ENCODE measurements around the gene MAMDC4.
"Not testable (repeated sequence)": the region's sequence is repeated elsewhere in the genome, so short reads cannot be mapped to it uniquely, and the experiment has no call there.

Gene MAMDC4

DNA sequence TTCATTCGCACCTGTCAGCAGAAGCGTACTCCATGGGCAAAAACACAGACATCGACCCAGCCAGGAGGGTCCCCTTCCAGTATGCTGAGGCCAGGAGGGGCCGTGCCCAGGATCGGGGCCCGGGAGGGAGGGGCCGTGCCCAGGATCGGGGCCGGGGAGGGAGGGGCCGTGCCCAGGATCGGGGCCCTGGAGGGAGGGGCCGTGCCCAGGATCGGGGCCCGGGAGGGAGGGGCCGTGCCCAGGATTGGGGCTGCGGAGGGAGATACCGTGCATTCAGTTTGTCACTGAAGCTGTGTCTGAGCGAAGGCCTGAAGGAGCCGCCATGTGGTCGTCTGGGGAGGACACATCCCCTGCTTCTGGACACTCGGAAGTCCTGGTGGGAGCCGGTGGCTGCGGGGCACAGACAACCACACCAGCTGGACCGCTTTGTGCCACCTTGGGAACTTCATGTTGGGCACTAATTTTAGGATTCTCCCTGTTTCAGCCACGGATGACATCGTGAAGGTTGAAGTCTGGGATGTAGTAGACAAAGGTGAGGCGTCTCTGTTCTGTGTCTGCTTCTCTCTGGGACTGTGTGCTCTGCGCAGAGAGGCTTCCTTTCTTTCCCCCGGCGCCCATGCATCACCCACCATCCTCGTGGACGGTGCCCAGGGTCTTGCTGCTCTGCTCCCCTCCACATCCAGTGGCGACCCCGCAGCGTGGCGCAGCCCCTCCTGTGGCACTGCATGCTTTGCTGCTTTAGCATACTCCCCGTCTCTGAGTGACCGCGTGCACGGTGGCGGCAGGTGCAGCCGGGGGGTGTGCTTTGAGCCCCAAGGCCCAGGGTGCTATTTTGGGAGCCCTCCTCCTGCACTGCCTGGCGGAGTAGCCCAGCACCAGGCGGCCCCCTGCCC lies 26.6 kb upstream of the MAMDC4 start:
- no peak for DNase-seq

DNA sequence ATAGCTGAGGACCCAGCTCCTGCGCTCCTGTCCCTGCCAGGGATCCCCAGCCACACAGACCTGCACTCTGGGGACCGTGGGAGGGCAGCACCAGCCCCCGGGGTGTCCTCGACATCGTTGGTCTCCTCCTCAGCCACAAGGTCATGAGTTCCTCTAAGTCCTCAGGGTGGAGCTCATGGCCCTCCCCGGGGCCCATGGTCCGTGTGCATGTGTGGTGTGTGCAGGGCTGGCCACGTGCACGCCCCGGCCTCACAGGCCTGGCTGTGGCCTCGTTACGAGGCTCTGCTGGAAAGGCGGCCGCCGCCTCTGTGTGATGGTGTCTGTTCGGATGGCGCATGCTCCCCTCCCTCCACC lies 26.0 kb upstream of the MAMDC4 start:
- no peak for DNase-seq

DNA sequence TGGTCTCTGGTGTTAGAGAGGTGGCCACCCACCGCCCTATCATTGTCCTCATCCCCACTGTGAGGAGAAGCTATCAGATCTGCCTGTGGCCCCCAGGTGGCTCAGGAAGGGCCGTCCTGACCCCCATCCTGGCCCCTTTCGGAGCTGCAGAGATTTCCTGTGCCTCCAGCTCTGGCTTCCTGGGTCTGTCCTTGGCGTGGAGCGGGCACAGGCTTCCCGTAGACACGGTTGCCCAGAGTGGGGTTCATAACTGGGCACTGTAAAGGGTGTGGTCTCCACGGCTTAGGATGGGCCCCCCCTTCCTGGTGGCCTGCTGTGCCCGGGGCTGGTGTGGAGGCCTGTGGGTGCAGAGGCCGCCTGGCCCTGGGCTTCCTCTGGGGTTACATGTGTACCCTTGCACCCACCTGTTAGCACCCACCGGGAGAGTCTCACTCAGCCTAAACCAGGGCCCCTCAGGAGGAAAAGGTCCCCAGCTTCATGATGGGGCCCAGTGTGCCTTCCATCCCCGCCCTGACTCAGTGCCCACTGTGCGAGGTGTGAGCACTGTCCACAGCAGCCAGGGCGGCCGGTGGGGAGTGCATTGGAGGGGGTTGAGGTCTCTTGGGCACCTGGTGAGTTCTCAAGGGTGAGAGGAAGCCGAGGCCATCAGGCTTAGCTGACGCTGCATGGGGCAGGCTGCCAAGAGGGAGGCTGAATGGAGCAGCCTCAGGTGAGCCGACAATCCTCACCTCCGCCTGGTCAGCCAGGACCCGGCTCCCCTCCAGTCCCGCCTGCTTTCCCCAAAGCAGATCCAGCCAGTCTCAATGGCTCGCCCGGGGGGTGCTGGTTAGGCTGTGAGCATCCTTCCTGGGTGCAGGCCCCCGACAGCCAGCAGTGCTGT lies 25.2 kb upstream of the MAMDC4 start:
- no peak for DNase-seq

DNA sequence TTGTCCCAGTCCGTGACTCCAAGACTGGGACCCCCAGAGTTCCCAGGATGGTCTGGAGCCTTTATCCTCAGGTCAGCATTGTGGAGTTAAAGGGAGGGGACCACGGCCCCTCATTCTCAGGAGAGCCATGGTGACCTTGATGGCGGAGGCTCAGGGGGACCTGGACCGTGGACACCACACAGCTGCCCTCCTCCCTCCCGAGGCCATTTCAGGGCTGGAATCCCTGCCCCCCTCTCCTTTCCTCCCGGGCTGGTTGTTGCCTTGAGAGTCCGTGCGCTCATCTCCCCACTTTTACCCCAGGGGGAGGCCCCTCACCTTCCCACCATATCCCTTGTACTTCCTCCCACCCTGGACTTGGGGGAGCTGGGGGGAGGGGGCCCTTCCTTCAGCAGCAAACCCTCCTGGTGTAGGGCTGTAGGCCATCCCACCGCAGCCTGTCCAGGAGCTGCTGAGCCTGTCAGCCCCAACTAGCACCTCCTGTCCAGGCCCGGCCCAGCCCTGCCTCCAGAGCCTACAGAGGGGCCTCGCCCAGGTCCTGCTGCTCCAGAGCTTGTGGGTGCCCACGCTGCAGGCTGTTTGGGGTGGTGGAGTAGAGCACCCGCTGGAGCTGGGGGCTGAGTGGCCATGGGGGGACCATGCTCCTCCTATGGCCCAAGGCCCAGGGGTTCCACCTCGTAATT lies 24.2 kb upstream of the MAMDC4 start:
- DNase-seq, result no peak

DNA sequence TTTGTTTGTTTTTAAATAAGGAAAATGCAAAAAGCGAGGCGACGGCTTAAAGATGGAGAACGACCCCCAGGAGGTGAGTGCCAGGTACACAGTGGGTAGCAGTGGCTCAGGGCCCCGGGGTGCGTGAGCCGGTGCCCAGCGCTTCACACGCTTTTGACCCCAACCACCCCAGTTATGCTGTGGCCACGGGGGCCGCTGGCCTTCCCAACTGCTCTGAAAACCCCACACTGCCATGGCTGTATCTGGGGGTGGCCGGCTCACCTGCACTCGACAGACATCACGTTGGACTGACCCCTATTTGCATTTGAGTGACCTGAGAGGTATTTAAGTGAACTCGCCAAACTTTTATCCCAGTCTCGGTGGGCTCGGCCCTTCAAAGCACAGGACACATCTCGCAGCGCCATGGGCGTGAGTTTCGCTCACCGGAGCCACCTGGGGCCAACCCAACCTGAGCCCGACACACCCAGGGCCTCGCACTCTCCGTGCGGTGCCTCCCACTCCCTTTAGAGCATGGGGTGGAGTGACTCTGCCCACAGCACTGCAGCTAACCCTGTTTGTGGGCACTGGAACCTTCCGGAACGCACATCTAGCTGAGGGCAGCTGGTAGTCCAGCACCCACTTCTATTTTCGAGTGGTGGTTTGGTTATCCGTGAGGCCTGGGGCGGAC lies 23.5 kb upstream of the MAMDC4 start:
- no peak for DNase-seq

DNA sequence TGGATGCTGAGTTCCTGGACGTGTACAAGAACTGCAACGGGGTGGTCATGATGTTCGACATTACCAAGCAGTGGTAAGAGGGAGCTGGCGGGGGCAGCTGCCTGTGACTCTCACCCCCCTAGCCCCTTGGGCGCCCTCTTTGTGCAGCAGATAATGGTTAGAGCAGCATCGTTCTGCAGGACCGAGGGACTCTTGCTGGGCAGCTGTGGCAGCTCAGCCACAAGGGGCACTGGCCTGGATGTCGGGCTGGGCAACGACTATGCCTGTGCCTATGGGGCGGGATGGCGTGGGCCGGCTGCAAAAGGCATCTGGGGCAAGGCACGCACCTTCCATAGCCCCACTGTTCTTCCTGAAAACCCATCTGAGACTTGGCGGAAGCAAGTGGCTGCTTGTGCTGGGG lies 22.7 kb upstream of the MAMDC4 start:
- DNase-seq, result no peak

DNA sequence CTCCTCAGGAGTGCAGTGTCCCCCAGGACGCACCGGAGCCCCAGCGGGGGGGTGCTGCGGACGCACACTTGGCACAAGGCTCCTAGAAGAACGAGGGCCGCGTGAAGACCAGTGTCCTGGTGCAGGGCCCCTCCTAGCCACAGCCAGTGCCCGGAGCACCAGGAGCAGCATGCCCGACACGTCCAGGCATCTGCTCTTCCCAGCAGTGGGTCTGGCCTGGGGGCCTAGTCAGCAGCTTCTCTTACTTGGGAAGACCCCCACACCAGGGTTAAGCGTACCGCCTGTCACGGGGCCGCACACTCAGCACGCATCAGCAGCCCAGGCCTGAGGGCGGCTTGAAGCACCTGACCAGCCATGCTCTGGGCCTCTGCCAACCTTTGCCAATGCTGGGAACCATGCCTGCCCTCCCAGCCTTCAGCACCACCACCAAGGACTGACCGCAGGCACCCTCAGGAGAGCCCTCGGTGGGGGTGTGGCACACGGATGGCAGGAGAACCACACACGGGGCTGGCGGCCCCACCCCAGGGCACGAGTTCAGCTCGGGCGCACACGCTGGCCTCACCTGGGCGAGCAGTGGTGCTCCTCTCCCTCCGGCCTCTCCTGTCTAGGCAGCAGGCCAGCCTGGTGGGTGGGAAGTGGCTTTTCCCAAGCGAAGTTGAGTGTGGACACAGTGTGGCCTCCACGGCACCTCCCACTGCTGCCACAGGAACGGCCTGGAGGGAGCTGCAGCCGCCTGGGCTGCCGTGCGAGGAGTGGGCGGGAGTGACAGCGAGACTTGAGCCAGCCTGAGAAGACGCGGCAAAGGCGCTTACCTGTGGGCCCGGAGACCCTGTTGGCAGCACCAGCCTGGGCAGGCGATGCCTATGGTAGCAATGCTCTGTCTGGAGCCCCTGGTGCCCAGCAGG lies 21.9 kb upstream of the MAMDC4 start:
- DNase-seq, result no peak

DNA sequence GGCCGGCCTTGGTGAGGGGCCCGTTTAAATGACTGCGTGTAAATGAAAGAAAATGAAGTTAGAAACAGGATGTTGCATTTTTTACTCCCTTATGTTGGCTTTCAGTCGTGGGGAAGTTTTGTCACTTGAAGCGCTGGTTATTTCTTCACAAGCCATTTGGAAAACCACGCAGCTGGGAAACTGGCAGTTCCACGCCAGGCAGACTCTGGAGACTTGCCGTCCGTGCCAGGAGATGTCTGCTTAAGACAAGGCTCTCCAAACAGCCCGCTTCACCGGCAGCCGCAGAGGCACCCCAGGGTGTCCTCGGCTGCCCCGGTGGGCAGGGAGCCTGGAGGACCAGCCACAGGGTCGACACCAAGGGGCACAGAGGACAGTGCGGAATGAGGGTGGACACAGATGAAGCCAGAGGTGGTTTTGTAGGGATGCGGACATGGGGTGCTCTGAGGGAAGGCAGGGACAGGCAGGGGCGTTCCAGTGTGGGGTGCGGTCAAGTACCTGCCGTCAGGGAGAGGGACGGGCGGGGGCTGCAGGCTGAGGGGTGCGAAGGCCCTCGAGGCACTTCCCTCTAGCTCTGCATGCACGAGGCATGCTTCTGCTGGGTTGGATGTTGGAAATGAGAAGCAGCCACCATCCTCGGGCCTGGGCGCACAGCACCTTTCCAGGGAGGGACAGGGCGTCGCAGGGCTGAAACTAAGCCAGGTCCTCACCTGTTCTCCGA lies 21.0 kb upstream of the MAMDC4 start:
- no peak for DNase-seq

DNA sequence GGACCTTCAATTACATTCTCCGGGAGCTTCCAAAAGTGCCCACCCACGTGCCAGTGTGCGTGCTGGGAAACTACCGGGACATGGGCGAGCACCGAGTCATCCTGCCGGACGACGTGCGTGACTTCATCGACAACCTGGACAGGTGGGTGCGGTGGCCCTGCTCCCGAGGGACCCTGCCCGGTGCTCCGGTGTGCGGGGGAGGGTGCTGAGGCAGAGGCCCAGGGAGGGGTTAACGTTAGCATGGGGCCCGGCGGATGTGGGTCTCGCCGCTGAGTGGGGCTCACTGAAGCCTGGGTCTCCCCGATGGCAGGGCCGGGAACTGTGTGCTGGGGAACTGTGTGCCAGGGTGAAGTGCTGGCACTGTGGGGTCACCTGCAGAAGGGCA lies 20.4 kb upstream of the MAMDC4 start:
- no peak for DNase-seq

DNA sequence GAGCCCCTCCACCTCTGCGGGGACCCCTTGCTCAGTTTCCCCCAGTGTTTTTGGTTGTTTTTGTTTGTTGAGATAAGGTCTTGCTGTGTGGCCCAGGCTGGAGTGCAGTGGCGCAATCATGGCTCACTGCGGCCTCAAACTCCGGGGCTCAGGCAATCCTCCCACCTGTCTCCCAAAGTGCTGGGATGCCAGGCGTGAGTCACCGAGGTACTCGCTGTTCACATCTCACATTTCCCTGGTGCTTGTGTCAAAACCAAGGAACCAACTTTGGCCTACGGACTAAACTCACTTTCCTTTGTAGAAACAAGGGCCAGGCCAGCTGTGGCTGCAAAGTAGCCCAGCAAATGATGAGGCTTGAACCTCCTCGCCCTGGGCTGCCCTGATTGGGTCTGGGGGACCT lies 19.6 kb upstream of the MAMDC4 start:
- no peak for DNase-seq

DNA sequence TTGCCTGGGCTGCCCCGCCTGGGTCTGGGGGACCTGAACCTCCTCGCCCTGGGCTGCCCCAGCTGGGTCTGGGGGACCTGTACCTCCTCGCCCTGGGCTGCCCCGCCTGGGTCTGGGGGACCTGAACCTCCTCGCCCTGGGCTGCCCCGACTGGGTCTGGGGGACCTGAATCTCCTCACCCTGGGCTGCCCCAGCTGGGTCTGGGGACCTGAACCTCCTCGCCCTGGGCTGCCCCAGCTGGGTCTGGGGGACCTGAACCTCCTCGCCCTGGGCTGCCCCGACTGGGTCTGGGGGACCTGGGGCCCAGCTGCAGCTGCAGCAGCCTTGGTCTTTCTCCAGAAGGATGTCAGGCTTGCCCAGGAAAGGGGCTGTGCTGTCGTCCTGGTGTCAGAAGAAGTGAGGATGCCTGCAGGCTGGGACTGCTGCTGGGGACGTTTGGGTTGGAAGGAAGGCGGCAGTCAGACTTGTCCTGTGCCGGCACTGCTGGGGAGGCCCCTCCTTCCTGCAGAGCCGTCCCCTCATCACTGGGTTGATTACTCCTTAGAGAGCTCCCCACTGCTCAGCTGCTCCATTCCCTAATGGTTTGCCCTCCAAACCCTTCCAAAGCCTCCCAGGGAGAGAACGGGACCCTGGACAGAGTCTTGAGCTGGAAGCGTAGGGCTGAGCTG lies 18.6 kb upstream of the MAMDC4 start:
- not testable (repeated sequence) for DNase-seq

DNA sequence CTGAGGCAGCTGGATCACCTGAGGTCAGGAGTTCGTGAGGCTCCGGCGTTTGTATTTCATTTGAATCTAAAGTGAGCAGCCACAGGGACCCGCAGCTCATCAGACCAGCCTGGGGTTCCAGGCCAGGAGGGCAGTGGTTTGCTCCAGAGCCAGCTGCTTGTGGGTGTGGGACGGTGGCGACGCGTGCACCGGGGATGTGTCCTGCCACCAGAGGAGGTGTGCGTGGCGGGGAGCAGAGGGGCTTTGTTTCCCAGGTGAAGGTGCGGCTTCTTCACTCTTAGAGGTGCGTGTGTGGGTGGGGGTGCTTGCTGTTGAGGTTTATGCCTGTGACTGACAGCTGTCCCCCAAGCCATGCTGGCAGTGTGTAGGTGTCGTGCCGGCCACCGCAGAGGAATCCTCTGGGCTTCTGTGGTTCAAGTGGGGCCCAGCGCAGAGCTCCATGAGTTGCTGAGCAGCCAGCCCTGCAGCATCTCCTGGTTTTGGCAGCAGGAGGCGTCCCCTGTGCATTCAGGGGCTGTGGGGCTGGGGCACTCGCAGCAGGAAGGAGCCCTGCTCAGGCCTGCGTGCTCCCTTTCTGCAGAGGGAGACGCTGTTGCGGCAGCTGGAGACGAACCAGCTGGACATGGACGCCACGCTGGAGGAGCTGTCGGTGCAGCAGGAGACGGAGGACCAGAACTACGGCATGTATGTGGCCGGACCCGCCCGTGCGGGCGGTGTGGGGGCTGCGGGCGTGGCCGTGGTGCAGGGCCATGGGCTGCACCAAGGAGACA lies 16.8 kb upstream of the MAMDC4 start:
- DNase-seq, result no peak

DNA sequence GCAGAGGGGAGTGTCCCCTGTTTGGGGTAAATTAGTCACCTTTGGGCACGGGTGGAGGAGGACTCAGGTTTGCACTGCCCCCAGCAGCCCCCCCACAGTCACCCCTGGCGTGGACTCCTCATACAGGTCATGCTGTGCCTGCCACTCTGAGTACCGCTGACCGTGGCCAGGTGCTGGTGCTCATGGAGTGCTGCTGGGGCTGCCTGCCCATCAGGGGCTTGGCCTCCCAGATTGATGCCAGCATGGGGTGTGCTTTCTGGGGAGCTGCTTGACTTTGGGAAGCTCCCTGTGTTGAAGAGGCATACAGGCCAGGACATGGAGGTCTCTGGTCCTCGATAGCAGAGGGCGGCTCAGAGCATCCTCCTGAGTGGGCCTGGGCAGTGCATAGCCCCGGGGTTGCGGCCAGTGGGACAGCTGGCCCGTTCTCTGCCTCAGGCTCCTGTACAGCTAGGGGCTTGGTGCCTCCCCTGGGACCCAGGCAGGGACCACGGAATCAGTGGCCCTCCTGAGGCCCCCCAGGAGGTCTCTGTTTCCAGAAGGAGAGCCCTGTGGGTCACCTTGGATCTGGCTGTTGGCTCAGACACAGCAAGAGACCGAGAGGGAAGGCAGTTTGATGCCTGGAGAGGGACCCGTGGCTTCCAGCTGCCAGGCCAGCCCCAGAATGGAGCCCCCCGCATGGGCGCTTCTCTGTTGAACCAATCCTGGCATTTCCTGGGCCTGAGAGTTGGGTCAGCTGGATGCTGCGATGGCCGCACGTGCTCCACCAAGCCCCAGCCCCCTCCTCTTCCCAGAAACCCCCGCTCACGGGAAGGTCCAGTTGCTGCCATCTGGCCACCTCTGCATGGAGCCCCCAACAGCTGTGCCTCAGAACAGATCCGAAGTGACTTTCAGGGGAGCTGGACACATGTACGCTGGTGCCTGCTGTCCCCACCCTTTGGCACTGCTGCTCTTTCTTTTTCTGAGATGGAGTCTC lies 15.9 kb upstream of the MAMDC4 start:
- DNase-seq, result no peak

DNA sequence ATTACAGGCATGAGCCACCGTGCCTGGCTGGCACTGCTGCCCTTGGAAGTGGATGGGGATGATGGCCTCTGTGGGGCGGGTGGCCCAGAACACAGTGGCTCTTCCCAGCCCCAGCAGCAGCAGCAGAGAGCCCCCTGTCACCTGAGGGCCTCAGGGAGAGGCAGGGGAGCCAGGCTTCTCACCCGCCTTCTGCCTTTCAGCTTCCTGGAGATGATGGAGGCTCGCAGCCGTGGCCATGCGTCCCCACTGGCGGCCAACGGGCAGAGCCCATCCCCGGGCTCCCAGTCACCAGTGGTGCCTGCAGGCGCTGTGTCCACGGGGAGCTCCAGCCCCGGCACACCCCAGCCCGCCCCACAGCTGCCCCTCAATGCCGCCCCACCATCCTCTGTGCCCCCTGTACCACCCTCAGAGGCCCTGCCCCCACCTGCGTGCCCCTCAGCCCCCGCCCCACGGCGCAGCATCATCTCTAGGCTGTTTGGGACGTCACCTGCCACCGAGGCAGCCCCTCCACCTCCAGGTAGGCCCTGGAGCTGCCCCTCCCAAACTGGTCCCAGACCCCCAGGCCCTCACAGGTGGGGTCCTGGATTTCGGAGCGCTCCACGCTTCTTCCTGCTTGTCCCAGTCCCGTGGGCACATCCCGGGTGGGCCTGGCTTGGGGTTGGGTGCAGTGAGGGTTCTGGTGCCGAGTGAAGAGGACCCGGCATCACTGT lies 14.8 kb upstream of the MAMDC4 start:
- no peak for DNase-seq

DNA sequence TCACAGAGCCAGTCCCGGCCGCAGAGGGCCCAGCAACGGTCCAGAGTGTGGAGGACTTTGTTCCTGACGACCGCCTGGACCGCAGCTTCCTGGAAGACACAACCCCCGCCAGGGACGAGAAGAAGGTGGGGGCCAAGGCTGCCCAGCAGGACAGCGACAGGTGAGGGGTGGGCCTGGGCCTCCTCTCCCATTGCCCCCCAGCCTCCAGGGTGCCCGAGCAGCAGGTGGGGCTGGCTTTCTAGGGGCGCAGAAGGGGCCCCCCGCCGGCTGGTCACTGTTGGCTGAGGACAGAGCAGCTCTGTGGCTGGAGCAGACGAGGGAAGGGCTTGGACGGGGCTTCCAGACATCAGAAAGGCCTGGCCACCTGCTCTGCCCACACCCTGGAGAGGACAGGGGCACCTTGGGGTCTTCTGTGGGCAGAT lies 14.3 kb upstream of the MAMDC4 start:
- DNase-seq, result not testable (repeated sequence)

DNA sequence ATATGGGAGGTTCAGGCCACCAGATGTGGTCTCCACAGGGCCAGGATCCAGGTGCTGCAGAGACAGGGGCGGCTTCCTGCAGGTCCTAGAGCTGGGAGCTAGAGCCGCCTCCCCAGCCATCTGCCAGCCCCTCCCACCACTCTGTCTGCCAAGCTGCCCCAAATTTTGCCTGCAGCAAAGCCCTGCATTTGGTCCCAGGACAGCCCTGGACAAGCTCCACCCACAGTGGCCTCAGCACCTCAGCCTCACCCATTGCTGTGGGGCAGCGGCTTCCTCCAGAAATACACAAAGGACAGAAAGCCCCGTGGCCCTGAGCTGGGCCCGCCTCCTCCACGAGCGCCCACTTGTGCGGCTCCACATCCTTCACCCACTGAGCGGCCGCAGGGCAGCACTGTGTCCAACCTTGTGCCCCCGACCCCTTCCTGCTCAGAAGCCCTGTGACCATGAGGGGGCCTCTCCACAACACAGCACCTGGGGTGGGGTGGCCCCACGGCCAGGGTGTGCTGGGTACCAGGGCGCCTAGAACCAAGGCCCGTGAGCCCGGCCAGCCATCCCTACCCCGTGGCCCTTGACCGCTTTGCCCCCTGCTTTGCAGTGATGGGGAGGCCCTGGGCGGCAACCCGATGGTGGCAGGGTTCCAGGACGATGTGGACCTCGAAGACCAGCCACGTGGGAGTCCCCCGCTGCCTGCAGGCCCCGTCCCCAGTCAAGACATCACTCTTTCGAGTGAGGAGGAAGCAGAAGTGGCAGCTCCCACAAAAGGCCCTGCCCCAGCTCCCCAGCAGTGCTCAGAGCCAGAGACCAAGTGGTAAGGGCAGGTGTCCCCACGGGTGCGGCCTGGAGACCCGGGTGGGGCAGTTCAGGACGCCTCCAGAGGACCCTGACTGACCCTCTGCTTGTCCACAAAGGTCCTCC lies 13.6 kb upstream of the MAMDC4 start:
- DNase-seq, result no peak
